AG10803 (cell line): Measurements from ENCODE around the gene LLGL2.

ENCODE experiments used
- DNase-seq: peaks from one replicate; pipeline ENCODE4 v3.0.0; 2010; ENCODE audit warnings: low read depth
- H3K4me3 ChIP-seq: 2 replicates; pipeline ENCODE4 v1.5.1; 2011; ENCODE audit warnings: mild to moderate bottlenecking, low read length, control low read depth
- TF ChIP-seq, protein P1 (sequence below): conservative IDR thresholded peaks from 2 replicates; pipeline ENCODE4 v1.5.1; 2011; ENCODE audit warnings: mild to moderate bottlenecking, low read length, control low read depth, inconsistent platforms

The LLGL2 gene

DNA sequence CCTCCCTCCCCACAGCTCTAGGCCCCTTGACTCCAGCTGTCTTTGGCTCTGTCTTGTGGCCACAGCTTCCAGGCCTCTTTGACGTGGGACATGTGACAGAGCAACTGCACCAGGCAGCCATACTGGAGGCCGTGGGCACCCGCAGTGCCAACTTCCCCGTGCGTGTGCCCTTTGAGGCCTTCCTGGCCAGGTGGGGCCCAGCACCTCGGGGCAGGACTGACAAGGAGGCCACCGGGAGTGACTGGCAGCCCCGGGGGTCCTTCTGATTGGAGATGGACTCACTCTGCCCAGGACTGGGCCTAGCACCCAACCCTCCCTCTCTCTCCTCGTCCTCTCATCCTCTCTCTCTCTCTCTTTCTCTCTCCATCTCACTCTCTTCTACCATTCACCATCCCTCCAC, 77.6 kb downstream of the LLGL2 start:
- no peak overlapping the region for H3K4me3 ChIP-seq
- TF ChIP-seq, protein P1, sequence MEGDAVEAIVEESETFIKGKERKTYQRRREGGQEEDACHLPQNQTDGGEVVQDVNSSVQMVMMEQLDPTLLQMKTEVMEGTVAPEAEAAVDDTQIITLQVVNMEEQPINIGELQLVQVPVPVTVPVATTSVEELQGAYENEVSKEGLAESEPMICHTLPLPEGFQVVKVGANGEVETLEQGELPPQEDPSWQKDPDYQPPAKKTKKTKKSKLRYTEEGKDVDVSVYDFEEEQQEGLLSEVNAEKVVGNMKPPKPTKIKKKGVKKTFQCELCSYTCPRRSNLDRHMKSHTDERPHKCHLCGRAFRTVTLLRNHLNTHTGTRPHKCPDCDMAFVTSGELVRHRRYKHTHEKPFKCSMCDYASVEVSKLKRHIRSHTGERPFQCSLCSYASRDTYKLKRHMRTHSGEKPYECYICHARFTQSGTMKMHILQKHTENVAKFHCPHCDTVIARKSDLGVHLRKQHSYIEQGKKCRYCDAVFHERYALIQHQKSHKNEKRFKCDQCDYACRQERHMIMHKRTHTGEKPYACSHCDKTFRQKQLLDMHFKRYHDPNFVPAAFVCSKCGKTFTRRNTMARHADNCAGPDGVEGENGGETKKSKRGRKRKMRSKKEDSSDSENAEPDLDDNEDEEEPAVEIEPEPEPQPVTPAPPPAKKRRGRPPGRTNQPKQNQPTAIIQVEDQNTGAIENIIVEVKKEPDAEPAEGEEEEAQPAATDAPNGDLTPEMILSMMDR: no peak
- DNase-seq: no peak

GRCh38 chr17:75604034-75604695, 78.7 kb downstream of the LLGL2 start:
- TF ChIP-seq, protein P1: no peak
- no peak overlapping the region for H3K4me3 ChIP-seq
- peak; percentile 9 for DNase-seq

DNA sequence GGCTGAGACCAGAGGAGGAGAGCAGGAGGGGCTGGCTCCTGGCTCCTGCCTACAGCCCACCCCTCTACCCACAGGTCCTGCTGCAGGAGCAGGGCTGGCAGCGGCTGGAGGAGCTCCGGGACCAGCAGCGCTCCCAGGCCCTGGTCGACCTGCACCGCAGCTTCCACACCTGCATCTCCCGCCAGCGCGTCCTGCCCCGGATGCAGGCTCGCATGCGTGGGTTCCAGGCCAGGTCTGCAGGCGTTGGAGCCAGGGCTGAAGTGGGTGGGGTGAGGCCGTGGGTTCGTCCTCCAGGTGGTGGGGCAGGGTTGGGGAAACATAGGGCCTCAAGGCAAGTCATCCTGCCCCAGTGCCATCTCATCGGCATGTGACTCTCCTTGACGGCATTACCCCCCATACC, 80.3 kb downstream of the LLGL2 start:
- H3K4me3 ChIP-seq: no peak overlapping the region
- TF ChIP-seq, protein P1: no peak
- DNase-seq: no peak

GRCh38 chr17:75607086-75607485, 81.6 kb downstream of the LLGL2 start:
- H3K4me3 ChIP-seq: no peak overlapping the region
- TF ChIP-seq, protein P1: no peak

GRCh38 chr17:75610103-75610984, 84.8 kb downstream of the LLGL2 start:
- TF ChIP-seq, protein P1: no peak
- no peak for DNase-seq
- no peak overlapping the region for H3K4me3 ChIP-seq

More at GRCh38 chr17:75607086-75607485, 81.6 kb downstream of the LLGL2 start:
- no peak for DNase-seq

GRCh38 chr17:75611851-75612429, 86.4 kb downstream of the LLGL2 start:
- H3K4me3 ChIP-seq: no peak overlapping the region
- no peak for DNase-seq
- TF ChIP-seq, protein P1: no peak
